Measurements from ENCODE around the gene LTBP1.

- no peak for TF ChIP-seq FOXM1 (IDR thresholded peaks at IDR 0.05; ENCODE audit: borderline replicate concordance, low read depth)
- TF ChIP-seq MAX (IDR thresholded peaks at IDR 0.05) = no peak
- TF ChIP-seq EGR1 (IDR thresholded peaks at IDR 0.05) = no peak
- TF ChIP-seq TEAD4 (IDR thresholded peaks at IDR 0.05) = no peak
- no peak for TF ChIP-seq USF1 (IDR thresholded peaks at IDR 0.05)
- no peak for TF ChIP-seq TAF1 (IDR thresholded peaks at IDR 0.05; ENCODE audit: low read depth)
- no peak for TF ChIP-seq EP300 (IDR thresholded peaks at IDR 0.05; ENCODE audit: borderline replicate concordance)
- no peak for TF ChIP-seq REST (IDR thresholded peaks at IDR 0.05; ENCODE audit: low read depth)
Observed at GRCh38 chr2:33197198-33197938, 250.6 kb downstream of the LTBP1 start.

Data from Ishikawa (cell line).